GM10248 (cell line): ENCODE data around the gene DHRS12.

Source experiments
- CTCF ChIA-PET: fragments of 300-600 bp; sonication (Branson Sonifier 250); formaldehyde crosslinking; extraction: SDS; loops from one replicate; lab custom pipeline; 2021; ENCODE audit warnings: antibody characterized with exemption; lab: Yijun Ruan, JAX
- POLR2A ChIA-PET: fragments of 350-650 bp; sonication (Branson Sonifier 250); formaldehyde crosslinking; extraction: SDS; loops from one replicate; lab custom pipeline; 2020; ENCODE audit warnings: antibody characterized with exemption; lab: Yijun Ruan, JAX
- DNase-seq: peaks from one replicate; pipeline ENCODE4 v3.0.0; 2012; ENCODE audit errors: extremely low spot score
- CTCF ChIP-seq: IDR thresholded peaks from 2 replicates; pipeline ENCODE4 v1.5.1; 2012; ENCODE audit warnings: mild to moderate bottlenecking, low read depth; ENCODE audit errors: extremely low read depth, missing control alignments, control extremely low read depth

The DHRS12 gene

GRCh38 chr13:51739027-51739764, 64.8 kb downstream of the DHRS12 start:
- CTCF ChIA-PET, result interaction anchor here (0.9 to 1.1 kb wide), 2 partner anchors 11 to 22 kb away, joined by 3 read pairs; no protein-coding TSS in a partner anchor
- no peak for DNase-seq
- POLR2A ChIA-PET, result no interaction called here

DNA sequence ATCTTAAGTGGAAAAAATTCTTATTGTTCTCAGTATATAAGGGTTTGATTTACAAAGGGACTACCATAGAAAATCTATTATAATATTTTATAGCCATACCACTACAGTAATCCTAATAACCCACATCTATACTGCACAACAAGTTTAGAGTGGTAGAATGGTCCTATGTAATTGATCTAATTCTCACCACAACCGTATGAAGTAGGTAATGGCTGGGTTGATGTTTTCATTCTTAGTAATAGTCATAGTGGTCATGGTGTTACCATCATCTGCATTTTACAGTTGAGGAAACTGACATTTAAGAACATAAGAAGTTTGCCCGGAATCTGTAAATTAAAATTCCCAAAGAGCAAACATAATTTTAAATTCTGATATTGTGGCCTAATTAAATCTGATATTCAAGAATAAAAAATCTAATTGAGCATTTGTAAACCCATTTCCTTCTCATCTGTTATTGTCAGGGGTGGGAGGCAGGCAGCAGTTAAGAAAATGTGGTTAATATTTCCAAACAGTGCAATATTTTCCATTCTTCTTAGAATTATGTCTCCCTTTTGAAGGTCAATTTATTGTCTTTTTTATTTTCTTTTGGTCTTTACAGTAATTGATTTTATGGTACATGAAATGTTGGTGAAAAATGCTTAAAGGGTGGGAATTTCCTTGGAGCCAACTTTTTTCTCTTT, 65.6 kb downstream of the DHRS12 start:
- ChIA-PET CTCF (no interaction called here), POLR2A (no interaction called here)
- no peak for DNase-seq
- TF ChIP-seq CTCF, result no peak

More at GRCh38 chr13:51739027-51739764, 64.8 kb downstream of the DHRS12 start:
- TF ChIP-seq CTCF, result no peak

- no peak for TF ChIP-seq CTCF
- ChIA-PET CTCF (no interaction called here), POLR2A (interaction anchor here (0.6 kb wide), 1 partner anchor 284 kb away, joined by 3 read pairs; no protein-coding TSS in a partner anchor)
- no peak for DNase-seq
Measured at GRCh38 chr13:51737609-51738008, 66.4 kb downstream of the DHRS12 start.

GRCh38 chr13:51734786-51735185, 69.2 kb downstream of the DHRS12 start:
- CTCF ChIA-PET, result no interaction called here
- DNase-seq, result no peak
- POLR2A ChIA-PET, result no interaction called here
- no peak for TF ChIP-seq CTCF

- no peak for DNase-seq
- ChIA-PET POLR2A (no interaction called here), CTCF (interaction anchor here (1.1 to 1.5 kb wide), 3 partner anchors 11 to 144 kb away, joined by 3 read pairs; no protein-coding TSS in a partner anchor)
- no peak for TF ChIP-seq CTCF
Measured at GRCh38 chr13:51733374-51734298, 70.3 kb downstream of the DHRS12 start.

- DNase-seq, result no peak
- no peak for TF ChIP-seq CTCF
- CTCF ChIA-PET, result interaction anchor here (1.0 to 1.5 kb wide), 2 partner anchors 11 to 37 kb away, joined by 3 to 5 read pairs; no protein-coding TSS in a partner anchor
- POLR2A ChIA-PET, result interaction anchor here (1.5 kb wide), 1 partner anchor 279 kb away, joined by 5 read pairs; the partner anchor contains the start of gene INTS6
Measured at GRCh38 chr13:51731759-51732158, 72.2 kb downstream of the DHRS12 start.
